Activated B cell treated with CpG ODN at 0.5 μM for 24 hours (primary cell): Measurements from ENCODE around the gene E2F3. TPM values are rescaled to one million over a fixed set of nuclear protein-coding genes. Genes with fewer than 3 reads are reported as not detected.

ENCODE experiments used
- ATAC-seq: fragments of 200-7000 bp; cut with Tn5 transposase; one replicate; pipeline ENCODE4 v1.10.0; 2021; ENCODE audit warnings: low read depth, mild to moderate bottlenecking, moderate library complexity
- CTCF ChIA-PET: fragments of 350-600 bp; sonication (Branson Sonifier 250); formaldehyde crosslinking; loops from one replicate; lab custom pipeline; 2021; ENCODE audit warnings: antibody characterized with exemption; lab: Charles Lee
- POLR2A ChIA-PET: fragments of 350-600 bp; sonication (Branson Sonifier 250); formaldehyde crosslinking; loops from one replicate; lab custom pipeline; 2021; ENCODE audit warnings: antibody characterized with exemption; lab: Charles Lee
- DNase-seq: peaks from one replicate; pipeline ENCODE4 v3.0.0; 2022
- H3K27ac Mint-ChIP-seq: one replicate; pipeline ENCODE4 v1.8.0; 2020; ENCODE audit warnings: mixed read lengths
- H3K27me3 Mint-ChIP-seq: one replicate; pipeline ENCODE4 v1.8.0; 2021; ENCODE audit warnings: mixed read lengths
- H3K36me3 Mint-ChIP-seq: one replicate; pipeline ENCODE4 v1.8.0; 2021; ENCODE audit warnings: low read depth, mixed read lengths
- H3K4me1 Mint-ChIP-seq: one replicate; pipeline ENCODE4 v1.8.0; 2021; ENCODE audit warnings: mixed read lengths
- H3K4me3 Mint-ChIP-seq: one replicate; pipeline ENCODE4 v1.8.0; 2020; ENCODE audit warnings: mild to moderate bottlenecking, mixed read lengths
- H3K9me3 Mint-ChIP-seq: one replicate; pipeline ENCODE4 v1.8.0; 2020; ENCODE audit warnings: mixed read lengths
- intact Hi-C: fragments of 100-400 bp; cut with micrococcal nuclease; formaldehyde crosslinking; loops from one replicate; pipeline ENCODE4 v1.15.1; 2024
- total RNA-seq: library from RNA; stranded (reverse); gene quantifications from 2 replicates; pipeline ENCODE4 v1.2.3, GENCODE V29; 2022
- TF ChIP-seq, protein P1 (sequence below): fragments of 200-600 bp; IDR thresholded peaks from one replicate; pipeline ENCODE4 v1.8.0; 2022; ENCODE audit warnings: antibody characterized with exemption, mild to moderate bottlenecking

Gene E2F3
- 14.0 and 15.6 TPM in 2 replicates for total RNA-seq

DNA sequence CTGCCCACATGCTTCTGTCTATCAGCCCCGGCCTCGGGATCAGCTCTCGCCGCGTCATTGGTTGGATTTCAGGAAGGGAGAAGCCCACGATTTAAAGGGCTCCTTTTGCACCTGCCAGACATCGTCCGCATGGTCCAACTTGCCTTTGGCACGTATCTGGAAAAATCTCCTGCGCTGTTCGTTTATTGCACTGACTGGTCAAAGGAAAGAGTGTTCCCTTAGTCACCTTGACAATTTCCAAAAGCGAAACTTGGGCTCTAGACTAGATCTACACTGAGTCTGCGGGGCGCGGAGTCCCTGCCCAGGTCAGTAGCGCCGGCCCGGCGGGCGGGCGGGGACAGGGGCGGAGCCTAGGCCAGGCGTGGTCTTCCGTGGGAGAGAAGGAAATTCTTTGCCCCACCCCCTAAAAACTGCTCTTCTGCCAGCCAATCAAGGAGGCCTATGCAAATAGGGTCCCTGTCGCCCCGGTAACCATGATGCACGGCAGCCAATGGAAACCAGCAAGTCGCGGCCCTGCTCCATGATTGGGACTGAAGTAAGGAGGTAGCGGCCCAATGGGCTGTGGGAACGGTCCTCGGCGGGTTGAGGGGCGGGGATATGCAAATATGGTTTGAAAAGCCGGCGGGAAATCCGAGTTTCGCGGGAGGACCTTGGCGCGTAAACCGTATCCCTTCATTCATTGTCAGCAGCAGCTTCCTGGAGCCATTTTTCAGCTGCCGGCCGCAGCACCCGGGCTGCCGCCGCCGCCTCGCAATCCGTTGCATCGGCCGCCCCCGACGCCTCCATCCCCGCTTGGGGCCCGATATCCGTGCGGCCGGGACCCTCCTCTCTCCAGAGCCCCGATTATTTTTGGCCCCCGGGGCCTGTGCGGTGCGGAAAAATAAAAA is at the start of gene E2F3:
Gene E2F3 (plus strand): TSS at position 675 of the 887 bp plus-strand sequence. CDS start 354 bp downstream, outside the sequence.
- peak; percentile 81 for ATAC-seq
- H3K36me3 Mint-ChIP-seq, result peaks cover 8% of the 10 kb centered on the region
- TF ChIP-seq, protein P1, sequence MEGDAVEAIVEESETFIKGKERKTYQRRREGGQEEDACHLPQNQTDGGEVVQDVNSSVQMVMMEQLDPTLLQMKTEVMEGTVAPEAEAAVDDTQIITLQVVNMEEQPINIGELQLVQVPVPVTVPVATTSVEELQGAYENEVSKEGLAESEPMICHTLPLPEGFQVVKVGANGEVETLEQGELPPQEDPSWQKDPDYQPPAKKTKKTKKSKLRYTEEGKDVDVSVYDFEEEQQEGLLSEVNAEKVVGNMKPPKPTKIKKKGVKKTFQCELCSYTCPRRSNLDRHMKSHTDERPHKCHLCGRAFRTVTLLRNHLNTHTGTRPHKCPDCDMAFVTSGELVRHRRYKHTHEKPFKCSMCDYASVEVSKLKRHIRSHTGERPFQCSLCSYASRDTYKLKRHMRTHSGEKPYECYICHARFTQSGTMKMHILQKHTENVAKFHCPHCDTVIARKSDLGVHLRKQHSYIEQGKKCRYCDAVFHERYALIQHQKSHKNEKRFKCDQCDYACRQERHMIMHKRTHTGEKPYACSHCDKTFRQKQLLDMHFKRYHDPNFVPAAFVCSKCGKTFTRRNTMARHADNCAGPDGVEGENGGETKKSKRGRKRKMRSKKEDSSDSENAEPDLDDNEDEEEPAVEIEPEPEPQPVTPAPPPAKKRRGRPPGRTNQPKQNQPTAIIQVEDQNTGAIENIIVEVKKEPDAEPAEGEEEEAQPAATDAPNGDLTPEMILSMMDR, result no peak
- peaks cover 25% of the 10 kb centered on the region for H3K4me1 Mint-ChIP-seq
- peak within 1 kb of the TSS; percentile 79 for H3K27ac Mint-ChIP-seq
- H3K4me3 Mint-ChIP-seq, result peak within 1 kb of the TSS; percentile 96
- POLR2A ChIA-PET, result interaction anchor here (1.0 kb wide), 1 partner anchor 82 kb away, joined by 6 read pairs; no protein-coding TSS in a partner anchor
- peak; percentile 93 for DNase-seq
- no peaks in the 10 kb centered on the region for H3K9me3 Mint-ChIP-seq
- CTCF ChIA-PET, result no interaction called here
- no peaks in the 10 kb centered on the region for H3K27me3 Mint-ChIP-seq
- intact Hi-C loops, result loop anchor here (1.0 to 10.0 kb wide), 7 partner anchors 81 to 1187 kb away; partner anchors contain the start of gene MBOAT1

GRCh38 chr6:20352346-20352745 is 49.3 kb upstream of the E2F3 start:
- DNase-seq (no peak), ATAC-seq (no peak)
- intact Hi-C loops, result no loop called here
- H3K27ac Mint-ChIP-seq, result no peak overlapping the region
- CTCF ChIA-PET, result no interaction called here
- no peaks in the 10 kb centered on the region for H3K27me3 Mint-ChIP-seq
- no peaks in the 10 kb centered on the region for H3K36me3 Mint-ChIP-seq
- POLR2A ChIA-PET, result no interaction called here
- H3K9me3 Mint-ChIP-seq, result peaks cover 6% of the 10 kb centered on the region
- TF ChIP-seq, protein P1, result no peak
- no peaks in the 10 kb centered on the region for H3K4me1 Mint-ChIP-seq
- no peak overlapping the region for H3K4me3 Mint-ChIP-seq

DNA sequence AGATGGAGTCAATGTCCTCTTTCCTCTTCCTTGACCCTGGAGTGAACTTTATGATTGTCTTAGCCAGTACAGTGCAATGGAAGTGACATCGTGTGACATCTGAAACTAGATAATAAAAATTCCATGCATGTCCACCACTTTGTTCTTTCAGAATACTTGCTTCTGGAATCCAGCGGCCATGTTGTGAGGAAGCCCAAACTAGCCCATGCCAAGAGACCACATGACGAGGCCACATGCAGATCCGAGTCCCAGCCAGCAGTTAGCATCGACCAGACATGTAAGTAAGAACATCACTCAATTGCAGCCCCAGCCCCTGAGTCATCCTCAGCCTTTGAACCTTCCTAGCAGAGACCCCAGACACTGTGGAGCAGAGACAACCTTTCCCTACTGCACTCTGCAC is 48.5 kb upstream of the E2F3 start:
- ATAC-seq (no peak), DNase-seq (no peak)
- CTCF ChIA-PET, result no interaction called here
- H3K27ac Mint-ChIP-seq, result no peak overlapping the region
- POLR2A ChIA-PET, result no interaction called here
- peaks cover 6% of the 10 kb centered on the region for H3K9me3 Mint-ChIP-seq
- no peaks in the 10 kb centered on the region for H3K36me3 Mint-ChIP-seq
- no peaks in the 10 kb centered on the region for H3K4me1 Mint-ChIP-seq
- intact Hi-C loops, result no loop called here
- TF ChIP-seq, protein P1, result no peak
- no peak overlapping the region for H3K4me3 Mint-ChIP-seq
- H3K27me3 Mint-ChIP-seq, result no peaks in the 10 kb centered on the region

DNA sequence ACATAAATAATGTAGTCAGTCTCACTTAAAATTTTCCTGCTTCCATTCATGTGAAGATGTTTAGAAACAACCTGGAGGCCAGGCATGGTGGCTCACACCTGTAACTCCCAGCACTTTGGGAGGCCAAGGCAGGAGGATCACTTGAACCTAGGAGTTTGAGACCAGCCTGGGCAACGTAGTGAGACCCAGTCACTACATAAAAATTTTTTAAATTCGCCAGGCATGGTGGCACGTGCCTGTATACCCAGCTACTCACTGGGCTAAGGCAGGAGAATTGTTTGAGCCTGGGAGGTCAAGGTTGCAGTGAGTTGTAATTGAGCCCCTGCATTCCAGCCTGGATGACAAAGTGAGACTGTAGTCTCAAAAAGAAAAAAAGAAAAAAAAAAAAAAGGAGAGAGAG is 47.3 kb upstream of the E2F3 start:
- DNase-seq (no peak), ATAC-seq (no peak)
- TF ChIP-seq, protein P1, result no peak
- POLR2A ChIA-PET, result no interaction called here
- H3K36me3 Mint-ChIP-seq, result no peaks in the 10 kb centered on the region
- H3K9me3 Mint-ChIP-seq, result peaks cover 6% of the 10 kb centered on the region
- CTCF ChIA-PET, result no interaction called here
- no peak overlapping the region for H3K27ac Mint-ChIP-seq
- no peaks in the 10 kb centered on the region for H3K4me1 Mint-ChIP-seq
- no peak overlapping the region for H3K4me3 Mint-ChIP-seq
- intact Hi-C loops, result no loop called here
- no peaks in the 10 kb centered on the region for H3K27me3 Mint-ChIP-seq

DNA sequence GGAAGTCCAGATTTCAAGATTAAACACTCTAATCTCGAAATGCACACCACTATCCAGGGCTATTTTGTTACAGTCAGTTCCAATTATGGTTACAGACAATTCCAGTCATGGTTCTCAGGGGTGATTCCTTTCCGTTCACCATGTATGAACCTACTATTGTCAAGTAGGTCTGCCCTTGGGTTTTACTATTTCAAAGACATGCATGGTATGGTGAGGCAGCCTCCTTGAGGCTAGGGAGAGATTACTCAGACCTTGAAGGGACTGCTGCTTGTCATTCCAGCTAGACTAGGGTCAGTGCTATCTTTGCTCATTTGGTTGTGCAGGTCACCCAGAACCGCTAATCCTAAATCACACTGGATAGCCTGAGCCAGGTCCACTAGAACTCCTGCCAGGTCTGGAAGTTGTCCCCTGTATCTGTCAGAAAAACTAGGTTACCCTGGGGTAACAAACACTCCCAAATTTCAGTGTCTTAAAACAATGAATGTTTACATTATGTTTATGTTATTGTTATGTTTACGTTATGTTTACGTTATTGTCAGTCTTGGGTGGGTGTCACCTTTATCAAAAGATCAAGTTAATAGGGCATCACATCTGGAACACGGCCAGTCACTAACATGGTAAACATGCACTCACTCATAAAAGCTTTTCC is 41.1 kb upstream of the E2F3 start:
- Mint-ChIP-seq H3K27ac (no peak overlapping the region), H3K9me3 (no peaks in the 10 kb centered on the region), H3K4me3 (no peak overlapping the region), H3K36me3 (no peaks in the 10 kb centered on the region), H3K4me1 (peaks cover 6% of the 10 kb centered on the region), H3K27me3 (peaks cover 20% of the 10 kb centered on the region)
- CTCF ChIA-PET, result no interaction called here
- TF ChIP-seq, protein P1, result no peak
- ATAC-seq (no peak), DNase-seq (no peak)
- intact Hi-C loops, result no loop called here
- POLR2A ChIA-PET, result no interaction called here
